Measurements from ENCODE around the gene TMEM184C. TPM values are rescaled to one million over a fixed set of nuclear protein-coding genes. Genes with fewer than 3 reads are reported as not detected.

TMEM184C gene
- total and polyA plus RNA-seq, 2 of the 8 experiments (the other 6 are each of a cell fraction or from before 2014, with no cell fraction given), result 11.1 to 42.4 TPM

DNA sequence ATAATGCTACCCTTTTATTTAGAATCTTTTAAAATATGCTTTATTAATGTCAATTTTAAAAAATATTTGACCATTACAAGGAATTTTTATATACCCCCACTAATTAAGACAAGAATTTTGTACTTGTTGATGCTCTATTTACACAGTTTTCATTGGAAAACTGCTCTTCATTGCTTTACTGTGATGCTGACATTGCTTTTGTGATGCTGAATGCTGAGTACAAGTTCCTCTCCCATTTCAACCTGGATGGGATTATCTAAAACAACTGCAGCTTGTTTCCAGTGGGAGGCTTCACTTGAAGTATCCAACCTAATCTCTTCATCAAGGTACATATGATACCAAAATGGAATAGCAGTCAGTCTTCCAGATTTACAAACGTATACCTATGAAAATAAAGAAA, 21.2 kb downstream of the TMEM184C start:
- no peak overlapping the region for H2BK20ac ChIP-seq (ENCODE audit: low read length)
- ChIA-PET CTCF (ENCODE audit: partially characterized antibody) (interaction anchor here (0.9 to 3.7 kb wide), 4 partner anchors 40 to 228 kb away, joined by 3 to 20 read pairs (median 3); no protein-coding TSS in a partner anchor), POLR2A (ENCODE audit: partially characterized antibody) (interaction anchor here (1.0 to 1.5 kb wide), 4 partner anchors 12 to 94 kb away, joined by 3 to 5 read pairs (median 3); partner anchors contain the start of gene ARHGAP10)
- H3K9me3 ChIP-seq (ENCODE audit: insufficient read depth in 2 of 2, low read depth in 1 of 2, low read length in 1 of 2), result no peaks in the 10 kb centered on the region
- H3K4ac ChIP-seq (replicated peaks; ENCODE audit: insufficient read length, low read depth, low read length), result no peak overlapping the region
- no peak overlapping the region for H3K9ac ChIP-seq (replicated peaks in 1 of 4; ENCODE audit: extremely low read depth in 1 of 4, low read depth in 3 of 4, low read length in 3 of 4)
- no peaks in the 10 kb centered on the region for H3K27me3 ChIP-seq (replicated peaks in 1 of 4; ENCODE audit: control insufficient read depth in 3 of 4, extremely low read depth in 1 of 4, insufficient read depth in 3 of 4, low read length in 3 of 4)
- no peaks in the 10 kb centered on the region; a peak in 1 of 4 replicates for H3K79me2 ChIP-seq (ENCODE audit: control insufficient read depth in 1 of 2, insufficient read depth in 2 of 2, low read length in 2 of 2)
- no peak overlapping the region for H2BK5ac ChIP-seq (ENCODE audit: low read depth, low read length)
- no peak overlapping the region for H2BK12ac ChIP-seq (ENCODE audit: low read depth, low read length)
- H3K56ac ChIP-seq (replicated peaks; ENCODE audit: insufficient read length, low read depth, low read length), result no peak overlapping the region
- no peak overlapping the region for H4K8ac ChIP-seq (ENCODE audit: extremely low read depth, insufficient read depth, low read length)
- H3K4me1 ChIP-seq (replicated peaks in 1 of 4; ENCODE audit: control insufficient read depth in 3 of 4, insufficient read depth in 4 of 4, low read length in 3 of 4), result peaks cover 0 to 11% (median 0%) of the 10 kb centered on the region in 4 experiments; a peak in 1 of 7 replicates
- no peak overlapping the region for H2AFZ ChIP-seq (ENCODE audit: low read length)
- H3K4me3 ChIP-seq (ENCODE audit: extremely low read depth in 1 of 4, insufficient read depth in 2 of 4, low read depth in 3 of 4, low read length in 4 of 4), result no peak overlapping the region
- no peaks in the 10 kb centered on the region for H3K23me2 ChIP-seq (ENCODE audit: low read depth, low read length)
- no peak overlapping the region; a peak in 1 of 4 replicates for H3K4me2 ChIP-seq (ENCODE audit: insufficient read depth in 1 of 2, low read depth in 2 of 2, low read length in 2 of 2)
- 38% methylated on average over 1 of the region's 1 CpG; no CpG with 5 or more reads in 1 of the 2 experiments for WGBS, 2 experiments (ENCODE audit: extremely low coverage in 1 of 2, insufficient coverage in 1 of 2, insufficient read length in 1 of 2, insufficient replicate concordance in 2 of 2, low coverage in 1 of 2, low lambda C conversion rate in 2 of 2, missing lambda C conversion rate in 1 of 2)
- H3K27ac ChIP-seq (ENCODE audit: low read depth, low read length), result no peak overlapping the region
- no peaks in the 10 kb centered on the region for H4K20me1 ChIP-seq (replicated peaks in 1 of 2; ENCODE audit: control insufficient read depth in 1 of 2, insufficient read depth in 2 of 2, low read length in 2 of 2)
- FAIRE-seq, result peak; percentile 81
- no peak overlapping the region for H3K23ac ChIP-seq (ENCODE audit: insufficient read length)
- peaks cover 7 to 37% (median 18%) of the 10 kb centered on the region in 4 experiments; a peak in 6 of 8 replicates for H3K36me3 ChIP-seq (ENCODE audit: control insufficient read depth in 2 of 4, insufficient read depth in 4 of 4, low read length in 3 of 4)
- no peak for DNase-seq (ENCODE audit: low read depth in 1 of 2, low spot score in 2 of 2)
- no peak overlapping the region for H3K14ac ChIP-seq (ENCODE audit: insufficient read length)
- no peak overlapping the region for H4K91ac ChIP-seq (replicated peaks; ENCODE audit: insufficient read length, low read length)
- no peak overlapping the region for H2BK15ac ChIP-seq (ENCODE audit: low read length)
- no peak overlapping the region for H4K5ac ChIP-seq (ENCODE audit: insufficient read length, low read depth, low read length)
- TF ChIP-seq SIX5 (IDR thresholded peaks at IDR 0.05; ENCODE audit: low read depth, low read length) (no peak), EGR1 (IDR thresholded peaks at IDR 0.05; ENCODE audit: borderline replicate concordance, low read depth, low read length) (no peak), ZNF274 (IDR thresholded peaks at IDR 0.05; ENCODE audit: borderline replicate concordance, extremely low read depth, low read length) (no peak), POU5F1 (IDR thresholded peaks at IDR 0.05; ENCODE audit: low read depth, low read length) (no peak), CTBP2 (IDR thresholded peaks at IDR 0.05; ENCODE audit: borderline replicate concordance, insufficient read depth, insufficient read length, low read length) (no peak), CEBPB (IDR thresholded peaks at IDR 0.05; ENCODE audit: low read depth, low read length) (no peak), NRF1 (IDR thresholded peaks at IDR 0.05; ENCODE audit: low read depth, low read length) (no peak), RAD21 (IDR thresholded peaks at IDR 0.05 in 1 of 2, conservative IDR thresholded peaks at IDR 0.05 in 1 of 2; ENCODE audit: low read depth in 2 of 2, low read length in 2 of 2) (no peak), MAX (IDR thresholded peaks at IDR 0.05) (no peak)
- H3K79me1 ChIP-seq (ENCODE audit: low read depth, low read length), result no peaks in the 10 kb centered on the region
- H2BK120ac ChIP-seq (replicated peaks; ENCODE audit: low read depth, low read length), result no peak overlapping the region
- H2AK5ac ChIP-seq (ENCODE audit: low read depth, low read length), result no peak overlapping the region
- no peak overlapping the region for H3K18ac ChIP-seq (ENCODE audit: extremely low read depth, low read length)

All from H1 (cell line).